Cardiac fibroblast (primary cell): ENCODE results near the gene CMTM4.
"Not testable (repeated sequence)": the region's sequence is repeated elsewhere in the genome, so short reads cannot be mapped to it uniquely, and the experiment has no call there.

Experiments used
- DNase-seq, 2 donors: peaks; one replicate each; pipeline versions ENCODE4 v3.0.0 to v3.0.0-alpha.2; 2010; ENCODE audit warnings: low read depth in 2 of 2
- H3K4me3 ChIP-seq, 2 donors: replicated peaks in 1 of 2; 1 replicate in 1 of 2; 2 replicates in 1 of 2; pipeline ENCODE4 v1.5.1; 2011; ENCODE audit warnings: low read depth in 2 of 2, low read length in 2 of 2, mild to moderate bottlenecking in 2 of 2, moderate library complexity in 1 of 2
- CTCF ChIP-seq: IDR thresholded peaks from one replicate; pipeline ENCODE4 v1.5.1; 2011; ENCODE audit warnings: low read depth, mild to moderate bottlenecking, low read length, inconsistent platforms

The CMTM4 gene

DNA sequence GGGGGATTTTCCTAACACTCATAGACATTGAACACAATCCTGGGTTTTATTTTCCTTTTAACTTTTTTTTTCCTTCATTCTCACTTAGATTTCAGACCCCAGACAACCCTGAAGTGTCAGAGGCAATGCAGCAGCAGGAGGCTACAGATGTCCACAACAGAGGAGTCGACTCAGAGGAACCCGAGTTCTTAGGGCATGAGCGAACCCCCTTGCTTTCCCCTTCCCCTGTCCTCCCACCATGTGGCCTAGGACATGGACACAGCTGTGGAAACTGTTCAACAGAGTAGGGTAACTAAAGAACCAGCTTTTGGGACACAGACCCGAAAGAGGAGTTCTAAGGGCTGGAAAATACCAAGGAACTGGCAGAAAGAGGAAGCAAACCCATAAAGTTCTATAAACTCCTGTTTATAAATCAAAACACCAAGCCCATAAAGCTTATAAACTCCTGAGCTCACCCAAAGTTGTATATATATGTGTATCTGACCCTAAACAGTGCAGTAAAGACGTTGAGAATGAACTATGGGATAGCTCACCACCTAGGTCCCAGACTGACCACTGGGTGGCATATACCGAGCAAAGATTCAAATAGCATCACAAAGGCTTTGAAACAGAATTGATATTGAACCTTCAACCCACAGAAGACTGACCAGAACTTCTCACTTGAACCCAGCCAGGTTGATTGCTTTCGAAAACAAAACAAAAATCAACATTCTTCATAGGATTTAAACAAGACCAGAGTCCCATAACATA lies 33.9 kb downstream of the CMTM4 start:
- peak; percentile 60 for TF ChIP-seq CTCF
- no peak overlapping the region for H3K4me3 ChIP-seq
- peak; percentile 58 to 62 for DNase-seq

GRCh38 chr16:66661671-66662346 lies 34.7 kb downstream of the CMTM4 start:
- DNase-seq, result peak in 1 of 2 donors; percentile 63

DNA sequence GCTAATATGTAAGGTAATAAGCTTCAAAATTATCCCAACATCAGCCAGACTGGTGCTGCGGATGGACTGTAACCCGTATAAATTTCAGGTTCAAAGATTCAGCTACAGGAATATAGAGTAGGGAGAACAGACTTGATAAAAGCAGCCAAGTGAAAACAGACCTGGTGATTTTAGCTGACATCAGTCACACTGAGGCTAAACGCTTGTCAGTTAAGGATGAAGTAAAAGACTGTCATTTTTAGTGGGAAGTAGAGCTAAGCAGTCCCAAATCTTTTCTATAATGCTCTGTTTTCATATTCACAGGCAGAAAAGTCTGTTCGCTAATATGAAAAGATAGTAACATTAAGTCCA lies 35.4 kb downstream of the CMTM4 start:
- H3K4me3 ChIP-seq, result no peak overlapping the region
- TF ChIP-seq CTCF, result no peak
- DNase-seq, result no peak

More at GRCh38 chr16:66661671-66662346, 34.7 kb downstream of the CMTM4 start:
- not testable (repeated sequence) for H3K4me3 ChIP-seq

DNA sequence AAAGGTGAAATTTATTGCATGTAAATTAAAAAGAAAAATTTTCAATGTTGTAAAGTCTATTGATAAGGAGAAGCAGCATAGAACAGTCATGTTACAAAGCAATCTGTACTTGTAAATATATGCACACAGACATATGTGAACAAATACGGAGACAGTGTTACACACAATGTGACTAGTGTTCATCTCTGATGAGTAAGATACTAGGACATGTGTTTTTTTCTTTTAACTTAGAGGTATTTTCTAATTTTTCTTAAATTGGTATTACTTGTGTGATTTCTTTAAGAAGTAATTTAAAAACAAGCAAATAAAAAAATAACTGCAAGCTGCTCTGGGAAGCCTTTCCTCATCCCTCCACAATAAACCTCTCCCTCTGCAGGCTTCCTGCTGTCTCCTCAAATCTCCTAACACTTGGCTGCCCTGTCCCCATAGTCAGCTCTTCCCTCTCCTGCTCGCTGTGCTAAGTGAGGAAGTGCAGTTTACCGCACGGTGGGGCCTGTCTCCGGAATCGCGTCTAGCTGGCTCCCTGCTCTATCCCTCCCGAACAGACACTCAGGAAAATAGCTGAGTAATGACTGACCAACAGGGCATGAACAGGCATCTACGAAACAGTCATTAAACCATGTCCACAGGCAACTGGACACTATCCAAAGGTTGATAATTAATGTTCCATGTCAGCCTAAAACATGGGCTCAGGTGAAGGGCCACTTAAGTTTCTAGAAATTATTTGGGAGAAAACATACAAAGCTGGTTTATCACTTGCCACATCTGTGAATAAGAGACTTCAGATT lies 35.9 kb downstream of the CMTM4 start:
- H3K4me3 ChIP-seq, result no peak overlapping the region
- TF ChIP-seq CTCF, result peak; percentile 45
- peak; percentile 89 to 90 for DNase-seq

GRCh38 chr16:66658860-66659190 lies 37.7 kb downstream of the CMTM4 start:
- no peak for TF ChIP-seq CTCF
- DNase-seq, result no peak
- no peak overlapping the region for H3K4me3 ChIP-seq

DNA sequence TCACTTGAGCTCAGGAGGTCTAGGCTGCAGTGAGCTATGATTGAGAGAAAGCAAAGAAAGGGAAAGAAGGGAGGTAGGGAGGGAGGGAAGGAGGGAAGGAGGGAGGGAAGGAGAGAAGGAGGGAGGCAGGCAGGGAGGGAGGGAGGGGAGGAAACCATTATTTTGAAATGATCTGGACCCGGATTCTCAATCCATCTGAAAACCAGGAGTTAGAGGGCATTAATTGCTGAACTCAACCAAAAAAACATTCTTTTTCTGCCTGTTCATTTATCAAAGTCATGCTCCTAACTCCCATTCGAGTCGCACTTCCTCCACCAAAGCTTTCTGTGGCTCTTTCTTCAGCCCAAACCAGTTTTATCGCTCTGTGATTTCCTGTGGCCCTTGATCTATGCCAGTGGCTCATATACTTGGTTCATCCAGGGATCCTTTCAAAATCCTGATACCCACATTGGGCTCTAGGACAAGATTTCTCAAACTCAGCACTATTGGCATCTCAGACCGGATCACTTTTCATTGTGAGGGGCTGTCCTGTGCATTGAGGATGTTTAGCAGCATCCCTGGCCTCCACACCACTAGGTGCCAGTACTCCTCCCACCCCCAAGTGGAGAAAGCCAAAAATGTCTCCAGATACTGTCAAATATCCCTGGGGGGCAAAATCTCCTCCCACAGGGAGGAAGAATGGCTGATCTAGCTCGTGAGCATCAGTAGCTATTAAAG lies 38.2 kb downstream of the CMTM4 start:
- no peak for DNase-seq
- no peak overlapping the region for H3K4me3 ChIP-seq
- TF ChIP-seq CTCF, result no peak
